ENCODE data around the gene DLG2.

Gene DLG2

GRCh38 chr11:84264066-84264465, 1363.1 kb downstream of the DLG2 start:
- DNase-seq (ENCODE audit: low read depth in 2 of 2) = no peak

GRCh38 chr11:84261707-84262106, 1365.4 kb downstream of the DLG2 start:
- DNase-seq (ENCODE audit: low read depth in 2 of 2) = no peak

DNA sequence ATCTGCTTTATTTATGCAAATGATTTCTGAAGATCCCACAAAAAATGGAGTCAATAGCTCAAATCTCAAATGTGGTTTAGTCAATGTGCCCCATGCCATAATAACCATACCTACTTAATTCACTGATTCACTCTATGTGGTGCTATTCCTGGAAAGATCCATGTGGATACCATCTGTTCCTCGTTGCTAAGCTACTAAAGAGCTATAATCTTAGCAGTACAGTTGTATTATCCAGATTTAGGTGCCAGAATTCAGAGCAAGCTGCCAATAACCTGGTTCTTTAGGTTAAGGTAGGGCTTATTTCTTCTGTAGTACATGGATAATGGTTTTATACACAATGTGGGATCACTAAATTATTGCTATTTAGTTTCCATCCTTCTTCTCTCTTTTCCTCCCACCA, 1366.3 kb downstream of the DLG2 start:
- no peak for DNase-seq (ENCODE audit: low read depth in 2 of 2)

DNA sequence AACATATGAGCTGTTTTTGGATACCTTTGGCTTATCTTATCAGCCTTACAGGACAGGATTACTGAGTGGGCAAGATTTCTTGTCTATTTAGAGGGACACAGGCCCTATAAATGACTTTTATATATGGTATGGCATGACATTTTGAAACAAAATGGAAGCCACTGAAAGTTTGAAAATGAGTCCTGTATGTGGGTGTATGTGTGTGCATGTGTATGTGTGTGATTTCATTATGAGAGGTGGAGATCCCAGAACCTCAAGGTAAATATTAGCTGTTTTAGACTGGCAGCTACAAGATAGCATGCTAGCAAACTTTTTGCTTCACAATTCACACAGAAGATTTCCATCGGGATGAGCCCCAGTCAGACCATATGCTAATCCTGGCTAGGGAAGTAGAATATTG, 1370.5 kb downstream of the DLG2 start:
- DNase-seq (ENCODE audit: low read depth in 2 of 2) = no peak

DNA sequence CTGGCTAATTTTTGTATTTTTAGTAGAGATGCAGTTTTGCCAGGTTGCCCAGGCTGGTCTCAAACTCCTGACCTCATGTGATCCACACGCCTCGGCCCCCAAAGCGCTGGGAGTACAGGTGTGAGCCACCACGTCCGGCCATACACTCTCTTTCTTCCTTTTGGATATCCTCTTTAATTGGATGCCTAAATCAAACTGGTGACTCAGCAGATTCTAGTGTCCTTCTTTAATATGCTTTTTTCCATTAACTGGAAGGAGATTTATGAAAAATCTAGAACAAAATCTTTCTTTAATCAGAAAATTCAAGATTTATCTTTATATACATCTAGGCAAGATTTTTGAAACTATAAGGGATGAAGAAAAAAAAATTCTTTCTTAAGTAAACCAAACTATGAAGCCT, 1371.7 kb downstream of the DLG2 start:
- DNase-seq (ENCODE audit: low read depth in 2 of 2) = no peak

DNA sequence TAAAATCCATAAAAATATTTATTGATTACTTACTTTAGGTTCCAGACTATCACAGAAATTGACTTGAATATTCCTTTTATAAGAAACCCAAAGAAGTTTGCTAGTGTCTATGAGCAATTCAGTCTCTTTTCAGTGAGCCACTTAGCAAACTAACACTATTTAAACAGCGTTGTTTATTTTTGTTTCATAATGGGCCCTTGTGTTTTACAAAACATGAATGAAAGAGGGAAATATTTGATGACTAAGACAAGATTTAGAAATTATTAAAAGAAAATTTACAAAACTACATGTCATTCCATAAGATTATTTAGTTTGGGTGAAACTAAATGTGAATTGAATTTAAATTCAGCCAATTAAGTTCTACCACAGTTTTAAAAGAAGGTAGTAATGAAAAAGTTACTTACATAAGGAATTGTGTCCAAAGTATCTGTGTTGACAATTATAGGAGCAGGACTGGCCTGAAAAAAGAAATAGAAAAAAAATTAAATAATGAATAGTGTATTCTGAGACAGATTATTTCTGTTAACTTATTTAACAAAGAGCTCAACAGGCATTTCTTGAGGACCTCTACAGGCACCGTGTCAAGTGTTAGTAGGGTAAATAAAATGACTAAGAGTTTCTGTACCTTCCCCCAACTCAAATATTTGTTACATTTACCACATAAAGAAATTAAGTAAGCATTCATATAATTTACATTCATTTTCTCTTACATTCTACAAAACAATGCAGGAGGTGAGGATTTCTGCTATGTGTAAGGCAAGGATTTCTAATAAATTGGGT, 1376.1 kb downstream of the DLG2 start:
- no peak for DNase-seq (ENCODE audit: low read depth in 2 of 2)

DNA sequence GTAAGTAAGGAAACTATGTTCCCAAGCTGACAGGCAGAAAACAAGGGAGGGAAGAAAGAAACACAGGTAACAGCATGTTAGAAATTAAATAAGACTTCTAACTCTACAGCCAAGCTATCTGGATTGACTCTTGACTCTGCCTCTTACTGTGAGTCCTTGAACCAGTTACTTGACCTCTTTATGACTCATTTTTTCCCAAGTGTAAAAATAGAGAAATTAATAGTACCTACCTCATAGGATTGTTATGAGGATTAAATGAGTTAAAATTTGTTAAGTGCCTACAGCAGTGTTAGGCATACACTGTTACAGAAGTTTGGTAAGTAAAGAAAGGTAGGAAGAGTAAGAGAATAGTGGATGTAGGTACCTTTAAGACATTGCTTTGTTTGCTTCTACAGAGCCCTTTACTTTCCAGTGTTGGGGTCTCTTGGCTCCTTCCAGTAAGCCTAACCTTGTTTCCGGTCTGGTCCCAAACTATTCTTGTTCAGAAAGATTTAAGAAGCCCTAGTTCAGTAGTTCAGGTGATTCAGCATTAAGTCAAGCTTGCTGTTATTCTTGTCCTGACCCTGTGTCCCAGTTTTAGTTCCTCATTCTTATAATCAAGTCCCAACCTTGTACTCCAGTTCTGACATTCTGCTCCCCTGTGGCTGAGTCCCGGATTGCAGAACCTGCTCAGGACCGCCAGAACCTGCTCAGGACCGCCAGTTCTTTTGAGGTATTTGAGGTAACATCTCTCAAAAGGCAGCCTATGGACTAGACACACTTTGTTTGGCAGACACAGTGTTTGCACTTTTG, 1377.6 kb downstream of the DLG2 start:
- no peak for DNase-seq (ENCODE audit: low read depth in 2 of 2)

DNA sequence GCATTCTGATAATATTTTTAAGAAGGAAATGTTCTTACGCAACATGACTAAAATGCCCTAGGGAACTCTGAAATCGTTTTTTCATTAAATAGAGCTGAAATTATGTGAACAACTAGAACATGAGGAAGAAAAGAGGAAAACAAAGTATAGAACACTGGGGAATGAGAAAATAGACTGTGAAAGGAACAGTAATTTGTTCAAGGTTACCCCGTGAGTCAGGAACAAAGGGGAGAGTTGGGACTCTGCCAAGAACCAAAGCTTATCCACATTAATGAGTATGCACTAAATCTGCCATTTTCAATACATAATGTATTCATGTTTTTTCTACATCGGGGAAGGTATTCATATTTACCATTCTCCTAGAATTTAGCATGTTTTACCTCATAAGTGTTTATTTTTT, 1379.2 kb downstream of the DLG2 start:
- DNase-seq (ENCODE audit: low read depth in 2 of 2) = no peak

- no peak for DNase-seq (ENCODE audit: low read depth in 2 of 2)
These were observed 1380.0 kb downstream of the DLG2 start for GRCh38 chr11:84247129-84247528.

- no peak for DNase-seq (ENCODE audit: low read depth in 2 of 2)
These were observed 1383.4 kb downstream of the DLG2 start for GRCh38 chr11:84243629-84244263.

DNA sequence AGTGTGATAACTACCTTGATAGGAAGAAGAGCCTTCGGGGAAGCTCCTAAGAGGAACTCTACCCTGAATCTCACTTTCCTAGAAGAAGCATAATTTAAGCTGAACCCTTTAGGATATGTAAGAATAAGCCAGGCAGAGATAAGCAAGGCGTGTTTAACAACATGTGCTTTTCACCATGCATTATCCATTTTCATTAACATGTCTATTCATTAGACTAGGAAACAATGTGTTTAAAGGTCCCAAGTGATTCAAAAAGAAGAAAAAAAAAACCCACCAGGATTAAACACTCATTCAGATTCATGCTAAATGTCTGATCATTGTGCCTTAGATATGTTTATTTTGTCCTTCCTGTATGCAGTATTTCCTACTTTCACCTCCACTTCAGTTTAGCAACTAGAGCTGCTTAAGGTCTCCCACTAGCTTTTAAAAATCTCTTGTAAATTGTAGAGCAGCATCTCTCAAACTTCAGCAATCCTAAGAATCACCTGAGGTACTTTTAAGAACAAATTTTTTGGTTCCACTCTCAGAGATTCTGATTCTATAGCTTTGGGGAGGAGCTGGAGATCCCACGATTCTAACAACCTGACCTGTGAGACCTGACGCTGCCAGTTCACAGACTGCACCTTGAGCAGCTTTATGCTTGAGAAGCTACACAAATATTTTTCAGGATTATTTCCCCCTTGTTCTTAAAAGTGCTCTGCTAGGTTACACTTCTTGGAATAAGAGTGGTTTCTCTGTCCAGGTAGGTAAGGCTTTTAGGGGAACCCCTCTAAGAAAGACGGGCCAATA, 1385.6 kb downstream of the DLG2 start:
- DNase-seq (ENCODE audit: low read depth in 2 of 2) = no peak

- DNase-seq (ENCODE audit: low read depth in 2 of 2) = no peak
These were observed 1386.3 kb downstream of the DLG2 start for GRCh38 chr11:84240847-84241246.

DNA sequence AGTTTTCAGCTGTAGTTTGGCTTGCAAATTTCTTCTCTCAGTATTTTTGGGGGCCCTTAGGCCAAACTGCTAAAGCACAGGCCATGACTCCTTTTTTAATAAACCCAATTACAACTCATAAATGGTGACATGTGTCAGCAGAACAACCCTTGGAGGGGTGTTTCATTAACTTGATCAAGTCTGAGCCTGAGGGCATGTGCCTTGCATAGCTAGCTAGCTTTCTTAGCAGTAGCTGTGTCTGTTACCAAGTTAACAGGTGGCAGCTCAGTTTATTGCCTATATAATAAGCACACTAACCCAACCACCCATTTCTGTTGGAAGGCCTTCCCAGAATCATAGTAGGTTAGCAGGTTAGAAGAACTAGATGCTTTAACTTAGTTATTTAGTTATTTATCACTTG, 1390.7 kb downstream of the DLG2 start:
- no peak for DNase-seq (ENCODE audit: low read depth in 2 of 2)

DNA sequence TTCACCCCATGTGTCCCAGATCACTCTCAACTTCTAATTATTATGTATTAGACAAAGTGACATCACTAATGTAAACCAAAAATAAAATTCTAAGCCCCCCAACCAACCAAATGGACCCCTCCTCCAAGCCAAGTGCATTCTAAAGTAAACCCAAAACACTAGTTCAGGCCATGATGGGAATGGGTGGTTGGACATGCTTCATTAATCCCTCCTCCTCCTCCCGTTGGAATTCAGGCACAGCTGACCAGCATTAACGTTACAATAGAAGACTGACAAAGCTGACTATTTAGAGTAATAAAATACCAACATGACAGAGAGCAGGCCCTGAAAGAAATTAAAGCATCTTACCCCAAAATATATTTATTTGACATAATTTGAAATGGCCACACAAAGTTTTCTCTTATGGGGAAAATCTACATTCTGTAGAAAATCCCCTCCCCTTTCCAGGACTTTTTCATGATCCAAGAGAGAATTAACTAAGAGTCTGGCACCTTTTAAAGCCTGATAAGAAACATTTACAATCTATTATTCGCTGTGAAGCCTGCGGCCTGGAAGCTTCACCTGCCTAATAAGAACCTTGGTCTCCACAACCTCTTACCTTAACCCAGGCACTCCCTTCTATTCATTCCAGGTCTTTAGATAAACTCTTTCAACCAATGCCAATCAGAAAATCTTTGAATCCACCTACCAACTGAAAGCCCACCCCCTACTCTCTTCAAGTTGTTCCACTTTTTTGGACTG, 1392.5 kb downstream of the DLG2 start:
- DNase-seq (ENCODE audit: low read depth in 2 of 2) = no peak

GRCh38 chr11:84234011-84234410, 1393.1 kb downstream of the DLG2 start:
- no peak for DNase-seq (ENCODE audit: low read depth in 2 of 2)

- no peak for DNase-seq (ENCODE audit: low read depth in 2 of 2)
These were observed 1394.6 kb downstream of the DLG2 start for GRCh38 chr11:84232511-84232910.

- no peak for DNase-seq (ENCODE audit: low read depth in 2 of 2)
These were observed 1396.7 kb downstream of the DLG2 start for GRCh38 chr11:84230402-84230801.

- DNase-seq (ENCODE audit: low read depth in 2 of 2) = no peak
These were observed 1399.0 kb downstream of the DLG2 start for GRCh38 chr11:84227970-84228665.

- no peak for DNase-seq (ENCODE audit: low read depth in 2 of 2)
These were observed 1403.1 kb downstream of the DLG2 start for GRCh38 chr11:84224042-84224441.

DNA sequence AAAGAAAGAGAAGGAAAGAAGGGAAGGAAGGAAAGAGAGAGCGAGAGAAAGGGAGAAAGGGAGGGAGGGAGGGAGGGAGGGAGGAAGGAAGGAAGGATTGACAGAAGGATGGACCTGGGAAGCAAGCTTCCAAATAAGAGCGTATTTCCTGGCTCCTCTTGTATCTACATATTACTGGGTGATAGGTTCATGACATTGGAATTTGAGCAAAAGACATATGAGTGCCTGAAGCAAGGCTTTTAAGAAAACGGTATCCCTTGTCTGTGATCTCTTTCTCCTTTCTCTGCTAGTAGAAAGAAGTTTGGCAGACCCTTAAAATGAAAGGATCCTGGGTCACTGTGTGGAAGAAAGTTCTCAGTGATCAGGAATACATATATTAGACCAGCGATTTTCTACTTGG, 1408.8 kb downstream of the DLG2 start:
- DNase-seq (ENCODE audit: low read depth in 2 of 2) = no peak

- no peak for DNase-seq (ENCODE audit: low read depth in 2 of 2)
These were observed 1411.5 kb downstream of the DLG2 start for GRCh38 chr11:84215672-84216071.
